Neutrophil (primary cell): ENCODE results near the gene KCNIP1.

Experiments
- H3K27ac ChIP-seq: fragments of 200-600 bp; sonication (generic); 2 replicates; pipeline ENCODE4 v1.5.1; 2016; ENCODE audit warnings: mild to moderate bottlenecking, moderate library complexity
- H3K27me3 ChIP-seq: fragments of 200-600 bp; sonication (generic); 2 replicates; pipeline ENCODE4 v1.6.0; 2016; ENCODE audit warnings: mild to moderate bottlenecking
- H3K36me3 ChIP-seq: fragments of 200-600 bp; sonication (generic); 2 replicates; pipeline ENCODE4 v1.5.1; 2017
- H3K4me1 ChIP-seq, 2 experiments: fragments of 200-600 bp in 1 of 2; sonication (generic) in 1 of 2; 1 replicate in 1 of 2; 2 replicates in 1 of 2; pipeline versions ENCODE4 v1.5.1 to v1.6.1; 2013 to 2016; ENCODE audit warnings: low read depth in 1 of 2, low read length in 1 of 2, mild to moderate bottlenecking in 1 of 2, moderate library complexity in 1 of 2; ENCODE audit not compliant: control insufficient read depth in 1 of 2, insufficient read depth in 1 of 2
- H3K4me3 ChIP-seq, 2 experiments: fragments of 200-600 bp in 1 of 2; sonication (generic) in 1 of 2; 1 replicate in 1 of 2; 2 replicates in 1 of 2; pipeline ENCODE4 v1.5.1; 2013 to 2016; ENCODE audit warnings: low read depth in 1 of 2, low read length in 1 of 2, mild to moderate bottlenecking in 1 of 2, moderate library complexity in 1 of 2
- H3K9me3 ChIP-seq: fragments of 200-600 bp; sonication (generic); 2 replicates; pipeline ENCODE4 v1.5.1; 2016
- TF ChIP-seq, protein P1 (sequence below): fragments of 200-600 bp; sonication (generic); IDR thresholded peaks from 2 replicates; pipeline ENCODE4 v1.5.1; 2016; ENCODE audit warnings: antibody characterized with exemption

The KCNIP1 gene

GRCh38 chr5:170603578-170604565, 100.1 kb downstream of the KCNIP1 start:
- no peaks in the 10 kb centered on the region for H3K36me3 ChIP-seq
- TF ChIP-seq, protein P1, sequence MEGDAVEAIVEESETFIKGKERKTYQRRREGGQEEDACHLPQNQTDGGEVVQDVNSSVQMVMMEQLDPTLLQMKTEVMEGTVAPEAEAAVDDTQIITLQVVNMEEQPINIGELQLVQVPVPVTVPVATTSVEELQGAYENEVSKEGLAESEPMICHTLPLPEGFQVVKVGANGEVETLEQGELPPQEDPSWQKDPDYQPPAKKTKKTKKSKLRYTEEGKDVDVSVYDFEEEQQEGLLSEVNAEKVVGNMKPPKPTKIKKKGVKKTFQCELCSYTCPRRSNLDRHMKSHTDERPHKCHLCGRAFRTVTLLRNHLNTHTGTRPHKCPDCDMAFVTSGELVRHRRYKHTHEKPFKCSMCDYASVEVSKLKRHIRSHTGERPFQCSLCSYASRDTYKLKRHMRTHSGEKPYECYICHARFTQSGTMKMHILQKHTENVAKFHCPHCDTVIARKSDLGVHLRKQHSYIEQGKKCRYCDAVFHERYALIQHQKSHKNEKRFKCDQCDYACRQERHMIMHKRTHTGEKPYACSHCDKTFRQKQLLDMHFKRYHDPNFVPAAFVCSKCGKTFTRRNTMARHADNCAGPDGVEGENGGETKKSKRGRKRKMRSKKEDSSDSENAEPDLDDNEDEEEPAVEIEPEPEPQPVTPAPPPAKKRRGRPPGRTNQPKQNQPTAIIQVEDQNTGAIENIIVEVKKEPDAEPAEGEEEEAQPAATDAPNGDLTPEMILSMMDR: no peak
- H3K27ac ChIP-seq: no peak overlapping the region
- no peaks in the 10 kb centered on the region for H3K4me1 ChIP-seq
- no peak overlapping the region for H3K4me3 ChIP-seq
- peaks cover 46% of the 10 kb centered on the region for H3K27me3 ChIP-seq
- H3K9me3 ChIP-seq: no peaks in the 10 kb centered on the region

- Histone ChIP-seq H3K27me3 (peaks cover 24% of the 10 kb centered on the region), H3K36me3 (no peaks in the 10 kb centered on the region), H3K9me3 (no peaks in the 10 kb centered on the region), H3K4me3 (no peak overlapping the region), H3K4me1 (no peaks in the 10 kb centered on the region), H3K27ac (no peak overlapping the region)
- TF ChIP-seq, protein P1: no peak
These were observed 103.1 kb downstream of the KCNIP1 start for GRCh38 chr5:170606941-170607340.

GRCh38 chr5:170611449-170612090, 107.8 kb downstream of the KCNIP1 start:
- Histone ChIP-seq H3K36me3 (no peaks in the 10 kb centered on the region), H3K4me1 (no peaks in the 10 kb centered on the region), H3K27ac (no peak overlapping the region), H3K9me3 (no peaks in the 10 kb centered on the region), H3K27me3 (peaks cover 19% of the 10 kb centered on the region), H3K4me3 (no peak overlapping the region)
- TF ChIP-seq, protein P1: no peak

- Histone ChIP-seq H3K4me3 (no peak overlapping the region), H3K27ac (no peak overlapping the region), H3K27me3 (peaks cover 12% of the 10 kb centered on the region), H3K36me3 (no peaks in the 10 kb centered on the region), H3K9me3 (no peaks in the 10 kb centered on the region), H3K4me1 (no peaks in the 10 kb centered on the region)
- TF ChIP-seq, protein P1: no peak
These were observed 108.4 kb downstream of the KCNIP1 start for GRCh38 chr5:170612256-170612678.

DNA sequence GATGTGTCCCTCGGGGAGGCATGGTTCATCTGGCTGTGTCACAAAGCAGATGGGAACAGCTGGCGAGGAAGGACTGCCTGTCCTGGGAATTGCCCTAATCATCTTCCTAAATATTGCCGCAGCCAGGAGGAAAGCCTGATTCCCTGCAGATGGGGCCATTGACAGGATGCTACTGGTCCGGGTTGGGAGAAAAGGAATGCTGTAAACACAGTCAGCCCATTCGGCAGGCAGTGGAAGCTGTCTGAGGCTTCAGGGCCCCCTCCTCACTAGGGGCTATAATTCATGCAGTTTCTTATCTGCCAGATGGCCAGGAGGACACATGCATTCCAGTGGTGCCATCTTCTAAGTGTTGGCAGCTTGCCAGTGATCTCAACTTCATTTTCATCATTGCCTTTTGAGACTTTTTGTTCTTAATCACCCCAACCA, 110.3 kb downstream of the KCNIP1 start:
- no peaks in the 10 kb centered on the region for H3K4me1 ChIP-seq

More for the DNA sequence above, 110.3 kb downstream of the KCNIP1 start:
- H3K27me3 ChIP-seq: peaks cover 10% of the 10 kb centered on the region
- H3K4me3 ChIP-seq: no peak overlapping the region
- no peak overlapping the region for H3K27ac ChIP-seq
- H3K9me3 ChIP-seq: no peaks in the 10 kb centered on the region
- TF ChIP-seq, protein P1: no peak
- H3K36me3 ChIP-seq: no peaks in the 10 kb centered on the region
